MM.1S (cell line): Measurements from ENCODE around the gene OSMR.

ENCODE experiments used
- DNase-seq: peaks from one replicate; pipeline ENCODE4 v3.0.0-alpha.2; 2015
- H2AFZ ChIP-seq: fragments of 300-600 bp; sonication (generic); 2 replicates; pipeline ENCODE4 v1.6.0; 2016; ENCODE audit warnings: antibody characterized with exemption, low read length
- H3F3A ChIP-seq: fragments of 300-600 bp; sonication (generic); 2 replicates; pipeline ENCODE4 v1.6.1; 2016; ENCODE audit warnings: mild to moderate bottlenecking, antibody characterized with exemption, low read length, moderate library complexity, mixed read lengths; ENCODE audit not compliant: insufficient read depth
- H3K27ac ChIP-seq: fragments of 300-600 bp; sonication (generic); 2 replicates; pipeline ENCODE4 v1.5.1; 2016; ENCODE audit warnings: mild to moderate bottlenecking, low read length
- H3K27me3 ChIP-seq: fragments of 300-600 bp; sonication (generic); replicated peaks from 2 replicates; pipeline ENCODE4 v1.6.0; 2016; ENCODE audit warnings: low read length; ENCODE audit not compliant: insufficient read depth
- H3K36me3 ChIP-seq: fragments of 300-600 bp; sonication (generic); replicated peaks from 2 replicates; pipeline ENCODE4 v1.6.1; 2016; ENCODE audit warnings: mild to moderate bottlenecking, low read length, mixed read lengths; ENCODE audit not compliant: insufficient read depth
- H3K4me1 ChIP-seq: fragments of 300-600 bp; sonication (generic); 2 replicates; pipeline ENCODE4 v1.6.1; 2016; ENCODE audit warnings: low read length, mixed read lengths
- H3K4me2 ChIP-seq: fragments of 300-600 bp; sonication (generic); 2 replicates; pipeline ENCODE4 v1.6.0; 2016; ENCODE audit warnings: low read depth, low read length
- H3K4me3 ChIP-seq: fragments of 300-600 bp; sonication (generic); 2 replicates; pipeline ENCODE4 v1.5.1; 2016; ENCODE audit warnings: low read length, mixed read lengths
- H3K79me2 ChIP-seq: fragments of 300-600 bp; sonication (generic); 2 replicates; pipeline ENCODE4 v1.6.1; 2016; ENCODE audit warnings: mixed run types, low read length, mixed read lengths
- H3K9ac ChIP-seq: fragments of 300-600 bp; sonication (generic); 2 replicates; pipeline ENCODE4 v1.6.1; 2016; ENCODE audit warnings: low read length, mixed read lengths
- H3K9me2 ChIP-seq: fragments of 300-600 bp; sonication (generic); replicated peaks from 2 replicates; pipeline ENCODE4 v1.6.1; 2016; ENCODE audit warnings: mild to moderate bottlenecking, low read length, mixed read lengths; ENCODE audit not compliant: insufficient read depth
- H3K9me3 ChIP-seq: fragments of 300-600 bp; sonication (generic); replicated peaks from 2 replicates; pipeline ENCODE4 v1.6.1; 2016; ENCODE audit warnings: mild to moderate bottlenecking, low read length, mixed read lengths; ENCODE audit not compliant: insufficient read depth
- H4K20me1 ChIP-seq: fragments of 300-600 bp; sonication (generic); 2 replicates; pipeline ENCODE4 v1.6.1; 2016; ENCODE audit warnings: mild to moderate bottlenecking, low read length, moderate library complexity, mixed read lengths; ENCODE audit not compliant: insufficient read depth
- CTCF ChIP-seq: fragments of 300-600 bp; sonication (generic); IDR thresholded peaks from 2 replicates; pipeline ENCODE4 v1.5.1; 2016; ENCODE audit warnings: antibody characterized with exemption, low read length, mixed read lengths
- EZH2 ChIP-seq: fragments of 300-600 bp; sonication (generic); optimal IDR thresholded peaks from 2 replicates; pipeline ENCODE3; 2017; ENCODE audit warnings: low read depth, mild to moderate bottlenecking, antibody characterized with exemption, low read length, mixed read lengths
- EZH2phosphoT487 ChIP-seq: fragments of 300-600 bp; sonication (generic); IDR thresholded peaks from 2 replicates; pipeline ENCODE4 v1.6.1; 2018; ENCODE audit warnings: antibody characterized with exemption, low read length

OSMR gene

GRCh38 chr5:38938424-38938823, 92.6 kb downstream of the OSMR start:
- no peak overlapping the region for H3K9ac ChIP-seq
- DNase-seq, result no peak
- peaks cover 3% of the 10 kb centered on the region; the same call in 1 of the 2 replicates for H3K36me3 ChIP-seq
- no peaks in the 10 kb centered on the region for H3F3A ChIP-seq
- no peaks in the 10 kb centered on the region for H3K4me1 ChIP-seq
- no peak overlapping the region for H3K27ac ChIP-seq
- no peaks in the 10 kb centered on the region for H3K27me3 ChIP-seq
- H4K20me1 ChIP-seq, result no peaks in the 10 kb centered on the region
- H2AFZ ChIP-seq, result no peak overlapping the region
- H3K9me2 ChIP-seq, result no peaks in the 10 kb centered on the region
- H3K79me2 ChIP-seq, result no peaks in the 10 kb centered on the region
- TF ChIP-seq EZH2phosphoT487 (no peak), CTCF (no peak)
- H3K4me3 ChIP-seq, result no peak overlapping the region
- no peak overlapping the region for H3K4me2 ChIP-seq
- H3K9me3 ChIP-seq, result no peaks in the 10 kb centered on the region

GRCh38 chr5:38938973-38939372, 93.2 kb downstream of the OSMR start:
- no peak overlapping the region for H3K4me3 ChIP-seq
- no peak for DNase-seq
- H3K4me1 ChIP-seq, result no peaks in the 10 kb centered on the region
- no peaks in the 10 kb centered on the region for H3K9me3 ChIP-seq
- H3K27ac ChIP-seq, result no peak overlapping the region
- no peak for TF ChIP-seq EZH2phosphoT487
- no peak for TF ChIP-seq EZH2
- TF ChIP-seq CTCF, result no peak
- H3K79me2 ChIP-seq, result no peaks in the 10 kb centered on the region
- H3F3A ChIP-seq, result no peaks in the 10 kb centered on the region
- H3K27me3 ChIP-seq, result no peaks in the 10 kb centered on the region
- H3K9me2 ChIP-seq, result no peaks in the 10 kb centered on the region
- H4K20me1 ChIP-seq, result no peaks in the 10 kb centered on the region
- no peak overlapping the region for H2AFZ ChIP-seq
- no peak overlapping the region for H3K4me2 ChIP-seq
- no peak overlapping the region for H3K9ac ChIP-seq
- H3K36me3 ChIP-seq, result peaks cover 3% of the 10 kb centered on the region; the same call in 1 of the 2 replicates

- no peak overlapping the region for H3K27ac ChIP-seq
- H3K4me2 ChIP-seq, result no peak overlapping the region
- DNase-seq, result no peak
- no peak overlapping the region for H3K9ac ChIP-seq
- no peaks in the 10 kb centered on the region for H3K9me2 ChIP-seq
- no peaks in the 10 kb centered on the region for H3K4me1 ChIP-seq
- H3K27me3 ChIP-seq, result no peaks in the 10 kb centered on the region
- no peaks in the 10 kb centered on the region for H3F3A ChIP-seq
- no peak overlapping the region for H3K4me3 ChIP-seq
- TF ChIP-seq CTCF, result no peak
- no peak for TF ChIP-seq EZH2phosphoT487
- TF ChIP-seq EZH2, result no peak
- no peaks in the 10 kb centered on the region for H4K20me1 ChIP-seq
- H3K9me3 ChIP-seq, result no peaks in the 10 kb centered on the region
- H3K36me3 ChIP-seq, result peaks cover 11% of the 10 kb centered on the region
- no peak overlapping the region for H2AFZ ChIP-seq
- H3K79me2 ChIP-seq, result no peaks in the 10 kb centered on the region
Observed at GRCh38 chr5:38940230-38940858, 94.5 kb downstream of the OSMR start.
